DMS79 (cell line): ENCODE measurements around the gene DLG2.
"Not testable (repeated sequence)": the region's sequence is repeated elsewhere in the genome, so short reads cannot be mapped to it uniquely, and the experiment has no call there.

Experiments
- DNase-seq: peaks from one replicate; lab custom pipeline; 2025; lab: John Stamatoyannopoulos, UW

DLG2 gene

DNA sequence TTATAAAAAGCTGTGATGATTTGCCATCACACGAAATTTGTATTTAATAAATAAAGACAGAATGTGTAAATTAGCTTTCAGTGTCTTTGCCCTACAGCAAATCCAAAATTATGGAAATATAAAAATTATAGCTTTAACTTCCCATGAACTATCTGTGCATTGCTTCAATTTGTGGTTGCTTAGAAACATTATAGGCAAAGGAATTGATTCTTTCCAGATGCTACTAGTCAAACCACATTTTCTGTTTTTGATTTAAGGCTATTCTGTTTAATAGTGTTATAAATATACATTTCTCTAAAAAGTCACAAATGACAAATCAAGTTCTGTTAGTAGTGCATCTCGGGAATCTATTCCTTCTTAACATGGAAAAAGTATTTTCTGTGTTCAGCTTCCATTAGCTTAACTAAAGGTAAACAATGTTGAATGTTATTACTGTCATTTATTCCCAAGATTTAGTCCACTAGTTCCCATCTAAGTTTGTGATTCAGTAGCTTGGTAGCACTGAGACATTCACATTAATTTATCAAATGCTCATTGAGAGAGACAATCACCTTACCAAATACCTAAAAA lies 1254.7 kb downstream of the DLG2 start:
- DNase-seq, result no peak

DNA sequence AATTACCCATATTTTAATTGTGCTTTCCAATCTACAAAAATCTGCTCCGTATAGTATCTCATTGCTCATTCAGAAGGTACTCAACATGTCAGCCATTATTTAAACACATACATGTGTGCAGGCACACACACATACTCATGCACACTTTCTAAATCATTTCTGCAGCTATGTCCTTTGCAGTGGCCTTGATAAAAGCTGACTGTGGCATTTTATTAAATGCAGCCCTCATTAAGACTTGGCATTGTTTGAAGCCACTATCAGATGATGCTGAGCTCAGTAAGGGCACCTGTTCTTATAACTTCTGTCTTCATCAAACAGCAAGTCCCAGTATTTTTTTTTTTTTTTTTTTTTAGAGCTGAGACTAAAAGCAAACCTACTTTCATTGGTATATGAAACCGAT lies 1269.1 kb downstream of the DLG2 start:
- no peak for DNase-seq

DNA sequence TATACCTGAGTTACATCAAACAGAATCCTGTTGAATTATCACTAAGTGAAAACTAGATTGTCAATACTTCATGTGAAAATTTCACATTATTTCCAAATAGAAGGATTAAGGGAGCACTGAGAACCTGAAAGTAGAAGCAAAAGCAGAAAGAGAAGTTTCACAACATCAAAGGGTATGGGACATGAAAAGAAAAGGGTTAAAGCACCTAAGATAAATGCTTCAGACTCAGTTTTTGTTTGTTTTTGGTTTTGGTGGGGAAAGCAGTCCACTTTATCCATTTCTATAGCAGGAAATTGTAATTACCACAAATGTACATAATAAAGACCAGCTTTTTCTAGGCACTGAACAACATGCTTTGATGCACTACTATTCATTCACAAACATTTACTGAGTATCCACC lies 1271.2 kb downstream of the DLG2 start:
- DNase-seq, result no peak

DNA sequence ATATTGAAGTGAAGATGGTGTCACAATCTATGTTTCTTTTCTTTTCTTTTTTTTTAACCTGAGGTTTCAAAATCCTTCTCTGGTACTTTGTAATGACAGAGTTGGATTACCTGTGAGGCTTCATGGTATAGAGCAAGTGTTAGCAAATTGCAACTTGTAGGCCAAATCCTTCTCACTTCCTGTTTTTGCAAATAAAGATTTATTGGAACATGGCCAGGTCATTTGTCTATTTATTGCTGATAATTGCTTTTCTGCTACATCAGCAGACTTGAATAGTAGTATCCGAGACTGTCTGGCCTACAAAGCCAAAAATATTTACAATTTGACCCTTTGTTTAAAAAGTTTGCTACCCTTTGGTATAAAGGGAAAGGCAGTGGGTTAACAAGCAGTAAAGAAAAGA lies 1281.5 kb downstream of the DLG2 start:
- no peak for DNase-seq

GRCh38 chr11:84345027-84345426 lies 1282.1 kb downstream of the DLG2 start:
- no peak for DNase-seq

DNA sequence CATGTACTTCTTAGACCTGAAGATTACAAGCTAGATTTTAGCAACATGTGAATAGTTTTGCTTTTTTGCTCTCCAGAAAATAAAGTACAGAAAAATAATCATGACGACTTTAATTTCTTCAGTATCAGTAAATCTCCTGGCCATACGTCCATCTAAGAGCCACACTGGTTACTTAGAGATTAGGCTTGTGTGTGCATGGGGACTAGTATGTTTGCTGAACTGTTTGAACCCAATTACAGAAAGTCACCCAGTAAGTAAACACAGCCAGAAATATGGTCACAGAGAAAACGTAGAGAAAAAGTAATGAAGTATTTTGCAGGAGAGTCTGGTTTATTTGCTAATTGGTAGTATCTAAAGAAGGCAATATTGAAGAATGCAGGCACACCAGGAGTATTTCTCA lies 1287.3 kb downstream of the DLG2 start:
- no peak for DNase-seq

- DNase-seq, result no peak
Measured at GRCh38 chr11:84333221-84333620, 1293.9 kb downstream of the DLG2 start.

- DNase-seq, result no peak
Measured at GRCh38 chr11:84322211-84322610, 1304.9 kb downstream of the DLG2 start.

DNA sequence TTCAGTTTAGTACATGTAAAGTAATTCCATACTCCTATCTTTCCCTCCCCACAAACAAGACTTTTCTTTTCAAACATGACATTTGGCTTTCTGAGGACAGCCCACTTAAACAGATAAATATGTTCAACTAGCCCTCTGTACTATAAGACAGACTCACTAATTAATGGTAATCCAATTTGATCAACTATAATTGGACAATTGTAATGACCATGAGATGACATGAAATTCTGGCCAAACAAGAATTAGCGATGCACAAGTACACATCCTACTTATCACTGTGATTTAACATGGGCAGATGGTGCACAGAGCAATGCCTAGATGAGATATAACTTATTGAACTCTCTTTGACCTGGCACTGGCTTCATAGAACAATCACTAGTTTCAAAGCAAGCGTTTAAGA lies 1307.3 kb downstream of the DLG2 start:
- DNase-seq, result no peak

DNA sequence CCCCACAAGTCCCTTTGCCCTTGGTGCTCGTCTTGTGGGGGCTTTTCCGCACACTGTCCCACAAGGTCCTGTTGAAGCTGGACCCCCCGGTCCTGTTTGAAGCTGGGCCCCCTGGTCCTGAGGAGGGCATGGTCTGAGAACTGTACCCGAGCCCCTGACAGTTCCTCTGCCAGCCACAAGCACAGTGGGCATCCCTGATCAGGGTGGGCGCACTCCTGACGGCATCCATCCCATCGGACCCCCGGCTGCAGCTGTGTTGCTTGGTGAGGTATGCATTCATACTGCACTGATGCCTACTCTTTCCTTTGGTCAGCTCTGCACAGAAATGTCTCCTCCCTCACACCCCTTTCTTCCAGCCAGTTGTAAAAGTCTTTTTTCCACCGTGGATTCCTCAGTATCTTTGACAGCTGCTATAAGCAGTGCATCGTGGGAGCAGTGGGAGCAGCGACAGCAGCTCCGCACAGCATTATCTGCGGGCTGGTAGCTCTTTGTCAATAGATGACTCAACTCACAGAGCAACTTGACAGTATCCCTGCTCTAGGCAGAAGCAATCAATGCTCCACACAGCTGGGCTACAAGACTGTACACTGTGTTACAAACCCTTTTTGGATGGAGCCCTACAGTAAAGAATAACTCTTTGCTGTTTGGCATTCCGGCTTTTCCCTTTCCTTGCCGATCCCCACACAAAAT lies 1310.1 kb downstream of the DLG2 start:
- no peak for DNase-seq

GRCh38 chr11:84313830-84314359 lies 1313.2 kb downstream of the DLG2 start:
- no peak for DNase-seq

- DNase-seq, result no peak
Measured at GRCh38 chr11:84310268-84310667, 1316.9 kb downstream of the DLG2 start.

- not testable (repeated sequence) for DNase-seq
Measured at GRCh38 chr11:84308491-84308890, 1318.7 kb downstream of the DLG2 start.

GRCh38 chr11:84300092-84300491 lies 1327.1 kb downstream of the DLG2 start:
- DNase-seq, result no peak

DNA sequence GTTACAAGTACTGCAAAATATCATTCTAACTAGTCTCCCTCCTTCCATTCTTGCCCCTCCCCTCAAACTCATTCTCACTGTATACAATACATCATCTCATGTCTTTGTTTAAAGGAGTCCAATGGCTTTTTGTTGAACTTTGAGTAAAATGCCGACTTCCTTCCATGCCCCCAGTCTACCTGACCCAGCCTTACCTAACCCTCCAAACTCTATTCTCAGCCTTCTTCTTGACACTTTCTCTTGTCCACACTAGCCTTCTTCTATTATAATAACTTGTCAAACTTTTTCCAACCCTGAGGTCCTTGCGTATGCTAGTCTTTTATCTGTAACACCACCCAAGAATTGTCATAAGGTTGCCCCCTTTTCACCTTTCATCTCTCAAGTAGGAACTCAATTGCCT lies 1329.6 kb downstream of the DLG2 start:
- DNase-seq, result no peak

GRCh38 chr11:84295815-84296214 lies 1331.3 kb downstream of the DLG2 start:
- no peak for DNase-seq

- no peak for DNase-seq
Measured at GRCh38 chr11:84292955-84293354, 1334.2 kb downstream of the DLG2 start.

GRCh38 chr11:84292006-84292405 lies 1335.1 kb downstream of the DLG2 start:
- no peak for DNase-seq

DNA sequence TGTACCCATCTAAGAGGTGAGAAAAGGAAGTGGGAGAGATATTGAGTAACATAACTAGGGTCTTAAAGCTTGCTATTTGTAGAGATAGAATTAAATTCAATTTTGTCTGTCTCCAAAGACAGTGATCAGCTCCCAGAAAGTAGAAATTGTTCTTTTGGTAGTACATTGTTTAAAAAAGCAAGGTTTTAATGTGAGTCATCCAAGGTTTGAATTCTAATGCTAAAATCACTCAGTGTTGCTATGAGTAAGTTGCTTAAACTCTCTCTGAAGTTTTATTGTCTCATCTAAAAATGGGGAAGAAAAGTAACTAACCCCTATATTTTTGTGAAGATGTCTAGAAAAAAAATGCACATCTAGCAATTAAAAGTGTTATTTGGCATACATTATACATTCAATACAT lies 1336.5 kb downstream of the DLG2 start:
- DNase-seq, result no peak

DNA sequence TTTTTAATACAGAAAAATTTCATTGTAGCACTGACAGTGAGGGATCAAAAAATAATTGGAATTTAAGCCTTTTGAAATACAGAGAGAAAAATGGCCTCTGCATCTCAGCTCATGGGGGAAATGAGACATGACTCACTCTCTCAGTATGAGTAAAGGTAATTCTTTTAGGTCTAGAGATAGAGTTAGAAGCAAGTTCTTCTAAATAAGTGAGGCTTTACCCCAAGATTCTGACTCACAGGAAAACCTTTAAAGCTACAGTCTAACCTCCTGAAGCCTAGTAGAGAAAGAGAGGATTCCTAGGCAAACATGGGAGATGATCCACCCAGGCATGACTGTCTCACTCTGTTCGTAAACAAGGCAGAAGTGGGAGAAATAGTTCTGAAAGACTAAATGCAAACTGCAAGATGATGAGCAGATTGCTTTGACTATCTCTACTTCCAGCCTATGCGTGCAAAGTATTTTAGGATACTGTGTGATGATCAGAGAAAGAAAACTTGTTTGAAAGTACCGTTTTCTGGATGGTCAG lies 1337.7 kb downstream of the DLG2 start:
- DNase-seq, result no peak

DNA sequence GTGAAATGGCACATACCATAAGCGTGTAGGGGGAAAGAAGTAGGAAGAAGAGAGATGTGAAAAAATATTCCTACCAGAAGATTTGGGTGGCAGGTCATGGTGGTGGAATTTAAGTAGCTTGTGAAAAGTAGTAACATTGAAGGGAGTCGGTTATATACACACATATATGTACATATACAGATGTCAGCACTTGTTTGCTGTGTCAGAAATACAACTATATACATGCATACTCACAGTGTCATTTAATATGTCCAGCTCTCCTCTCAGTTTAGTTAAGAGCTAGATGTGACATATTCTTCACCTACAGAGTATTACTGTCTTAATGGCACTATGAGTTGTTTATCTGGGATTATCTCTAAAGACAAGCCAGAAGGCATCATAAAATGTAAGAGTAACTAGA lies 1353.6 kb downstream of the DLG2 start:
- DNase-seq, result no peak

- no peak for DNase-seq
Measured at GRCh38 chr11:84270466-84270865, 1356.7 kb downstream of the DLG2 start.

GRCh38 chr11:84264066-84264465 lies 1363.1 kb downstream of the DLG2 start:
- no peak for DNase-seq

- DNase-seq, result no peak
Measured at GRCh38 chr11:84261707-84262106, 1365.4 kb downstream of the DLG2 start.
